GM19463 (cell line): Measurements from ENCODE around the gene FAM163B.

ENCODE experiments used
- ATAC-seq: cut with Tn5 transposase; IDR thresholded peaks from one replicate; pipeline ENCODE4 v1.9.1; 2021; ENCODE audit warnings: mild to moderate bottlenecking, moderate library complexity; ENCODE audit not compliant: unreplicated experiment

FAM163B gene

DNA sequence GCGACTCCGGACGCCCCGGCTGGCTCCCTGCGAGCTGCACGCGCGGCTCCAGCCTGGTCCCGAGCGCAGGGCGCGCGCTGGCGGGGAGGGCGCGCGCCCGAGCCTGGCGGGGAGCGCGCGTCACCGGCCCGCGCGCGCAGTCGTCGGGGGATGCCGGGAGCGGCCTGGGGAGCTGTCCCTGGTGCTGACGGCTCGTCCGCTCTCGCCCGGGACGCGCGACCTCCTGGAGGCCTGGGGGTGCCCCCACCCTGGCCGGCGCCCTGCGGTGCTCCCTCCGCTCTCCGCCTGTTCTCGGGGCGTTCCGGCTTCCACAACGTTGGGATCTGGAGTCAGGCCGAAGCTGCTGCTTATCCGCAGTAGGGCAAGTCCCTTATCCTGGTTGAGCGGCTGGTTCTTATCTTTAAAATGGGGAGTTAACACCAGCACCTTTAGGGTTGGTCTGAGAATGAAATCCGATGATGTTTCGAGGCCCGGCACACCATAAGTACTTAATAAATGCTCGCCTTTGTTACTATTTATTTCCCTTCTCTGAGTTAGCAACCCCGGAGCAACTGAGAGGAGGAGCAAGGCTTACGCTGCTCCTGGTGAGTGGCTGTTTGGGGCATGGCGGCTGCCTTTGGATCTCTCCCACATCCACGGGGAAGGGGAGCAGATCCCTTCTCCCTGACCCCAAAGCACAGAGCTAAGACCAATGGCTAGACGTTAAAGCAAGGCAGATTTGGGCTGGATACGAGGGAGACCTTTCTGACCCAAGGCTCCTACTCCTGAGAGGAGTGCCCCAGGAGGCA lies at the start of gene FAM163B:
TSS of gene FAM163B (minus strand) at position 79 of the 788 bp plus-strand sequence. CDS start 29,166 bp downstream, outside the sequence.
- ATAC-seq: no peak

- ATAC-seq: no peak
These were observed 48.0 kb upstream of the FAM163B start for GRCh38 chr9:133657120-133657661.

GRCh38 chr9:133656211-133657119 lies 47.3 kb upstream of the FAM163B start:
- no peak for ATAC-seq

DNA sequence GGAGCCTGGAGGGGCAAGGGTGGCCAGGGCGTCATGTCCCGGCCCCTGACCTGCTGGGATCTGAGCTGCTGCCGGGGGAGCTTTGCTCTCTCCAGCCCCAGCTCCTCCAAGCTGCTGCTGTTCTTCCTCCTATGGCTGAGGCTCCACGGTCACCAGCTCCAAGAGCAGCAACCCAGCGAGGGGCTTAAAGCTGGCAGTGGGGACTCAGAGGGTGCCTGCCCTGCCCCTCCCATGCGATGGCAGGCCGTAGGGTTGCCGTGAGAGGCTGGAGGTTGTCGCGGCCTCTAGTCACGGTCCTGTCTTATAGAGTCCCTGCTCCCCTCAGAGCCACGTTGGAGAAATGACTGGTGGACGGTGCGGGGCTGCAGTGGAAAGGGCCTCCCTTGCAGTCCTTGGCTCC lies 46.5 kb upstream of the FAM163B start:
- ATAC-seq: no peak

- ATAC-seq: no peak
These were observed 45.8 kb upstream of the FAM163B start for GRCh38 chr9:133654736-133655657.

DNA sequence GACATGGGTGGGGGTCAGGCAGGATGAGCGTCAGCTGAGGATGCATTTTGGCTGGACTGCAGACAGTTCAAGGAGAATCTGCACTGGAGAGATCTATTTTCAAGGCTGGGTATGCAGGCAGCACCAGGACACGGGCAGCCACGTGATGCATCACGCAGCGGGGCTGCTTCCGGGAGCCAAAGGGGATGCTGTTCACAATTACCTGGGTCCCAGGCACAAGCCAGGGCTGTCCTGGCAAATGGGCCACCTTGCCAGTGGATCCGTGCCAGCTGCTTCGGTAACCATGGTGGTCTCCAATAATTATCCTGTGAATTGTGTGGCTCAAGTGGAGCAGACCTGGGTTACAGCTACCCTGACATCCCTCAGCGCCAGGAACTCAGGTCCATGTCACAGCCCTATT lies 44.4 kb upstream of the FAM163B start:
- no peak for ATAC-seq

DNA sequence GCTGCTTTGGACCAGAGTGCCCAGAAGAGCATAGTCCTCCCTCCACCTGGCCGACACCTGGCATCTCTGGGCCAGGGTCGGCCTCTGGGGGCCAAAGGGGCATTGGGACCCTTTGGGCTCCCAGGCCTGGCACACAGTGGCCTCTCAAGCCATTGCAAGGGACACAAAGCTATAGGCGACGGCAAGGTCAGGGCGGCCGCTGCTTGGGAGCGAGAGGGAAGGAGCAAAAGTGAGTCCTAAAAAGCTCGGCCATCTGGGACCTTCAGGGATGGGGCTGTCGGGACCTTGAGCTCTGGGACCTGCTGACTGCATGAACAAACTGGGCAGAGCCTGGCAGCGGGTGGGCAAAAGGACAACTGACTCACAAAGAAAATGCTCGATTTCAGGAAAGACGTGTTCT lies 40.8 kb upstream of the FAM163B start:
- ATAC-seq: no peak

DNA sequence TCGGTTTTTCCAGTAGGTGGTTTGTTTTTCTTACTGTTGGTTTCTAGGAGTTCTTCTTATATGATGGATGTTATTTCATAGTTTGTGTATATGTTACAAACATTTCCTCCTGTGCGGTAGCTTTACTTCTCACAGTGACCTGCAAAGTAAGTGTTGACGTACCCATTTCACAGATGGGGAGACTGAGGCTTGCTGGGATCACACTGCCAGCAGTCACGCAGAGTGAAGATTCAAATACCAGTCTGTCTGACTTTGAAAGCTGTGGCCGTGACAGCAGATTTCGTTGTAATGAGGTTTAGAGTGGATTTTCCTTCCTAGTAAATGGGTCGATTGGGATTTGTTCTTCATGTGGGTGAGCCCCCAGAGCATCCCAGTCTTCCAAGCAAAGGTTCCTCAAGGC lies 40.0 kb upstream of the FAM163B start:
- ATAC-seq: no peak

DNA sequence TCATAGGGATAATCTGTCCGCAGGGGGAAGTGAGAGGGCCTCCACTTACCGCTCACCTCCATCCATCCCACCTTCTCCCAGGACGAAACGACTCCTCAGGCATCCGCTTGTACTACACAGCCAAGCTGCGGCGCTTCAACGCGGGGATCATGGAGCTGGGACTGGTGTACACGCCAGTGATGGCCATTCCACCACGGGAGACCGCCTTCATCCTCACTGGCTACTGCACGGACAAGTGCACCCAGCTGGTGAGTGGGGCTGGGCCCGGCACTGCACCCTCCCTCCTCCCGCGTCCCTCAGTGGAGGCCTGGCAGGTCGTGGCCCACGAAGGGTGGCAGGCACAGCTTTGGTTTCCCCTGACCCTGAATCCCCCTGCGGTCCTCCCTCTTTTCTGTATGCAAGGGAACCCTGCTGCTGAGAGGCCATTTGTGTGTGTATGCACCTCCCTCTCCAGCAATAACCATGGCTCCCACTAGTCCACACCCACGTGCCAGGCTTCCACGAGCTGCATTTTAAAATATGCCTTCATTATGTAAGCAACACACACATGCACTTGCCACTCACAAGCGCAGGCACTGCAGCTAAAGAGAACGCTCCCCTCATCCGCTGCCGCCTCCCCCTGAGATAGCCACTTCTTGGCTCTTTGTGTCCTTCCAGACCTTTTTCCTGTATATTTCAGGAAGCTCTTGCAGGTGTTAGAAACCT lies 38.7 kb upstream of the FAM163B start:
- no peak for ATAC-seq

DNA sequence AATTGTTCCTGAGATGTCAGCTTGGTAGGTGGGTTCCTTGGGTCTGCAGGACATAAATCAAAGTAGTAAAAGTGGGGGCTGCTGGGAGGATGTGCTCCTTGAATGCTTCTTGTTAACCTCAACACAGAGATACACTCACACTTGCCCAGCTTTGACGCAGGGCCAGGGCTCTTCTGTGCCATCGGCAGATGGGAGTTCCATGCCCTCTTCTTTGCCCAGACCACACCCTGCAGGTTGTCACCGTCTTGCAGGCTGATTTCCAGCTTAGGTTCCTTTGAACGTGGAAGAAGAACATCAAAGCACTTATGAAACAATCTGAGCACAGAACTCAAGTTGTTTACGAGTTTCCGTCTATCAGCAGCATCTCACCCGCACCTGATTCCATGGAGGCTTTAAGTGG lies 38.0 kb upstream of the FAM163B start:
- no peak for ATAC-seq

- no peak for ATAC-seq
These were observed 36.0 kb upstream of the FAM163B start for GRCh38 chr9:133645021-133645765.

GRCh38 chr9:133643978-133644760 lies 35.0 kb upstream of the FAM163B start:
- ATAC-seq: no peak

DNA sequence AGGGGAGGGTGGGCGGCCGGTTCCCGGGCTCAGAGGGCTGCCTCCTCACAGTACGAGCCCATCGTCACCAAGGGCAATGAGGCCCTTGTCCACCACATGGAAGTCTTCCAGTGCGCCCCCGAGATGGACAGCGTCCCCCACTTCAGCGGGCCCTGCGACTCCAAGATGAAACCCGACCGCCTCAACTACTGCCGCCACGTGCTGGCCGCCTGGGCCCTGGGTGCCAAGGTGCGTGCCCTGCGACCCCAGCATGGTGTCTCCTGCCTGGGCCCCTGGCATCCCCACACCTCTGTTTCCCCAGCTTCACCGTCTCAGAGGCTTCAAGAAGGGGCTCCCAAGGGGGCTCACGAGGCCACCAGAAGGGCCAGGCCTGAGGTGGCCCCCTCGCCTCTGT lies 34.2 kb upstream of the FAM163B start:
- ATAC-seq: no peak

GRCh38 chr9:133642708-133643361 lies 33.6 kb upstream of the FAM163B start:
- no peak for ATAC-seq

DNA sequence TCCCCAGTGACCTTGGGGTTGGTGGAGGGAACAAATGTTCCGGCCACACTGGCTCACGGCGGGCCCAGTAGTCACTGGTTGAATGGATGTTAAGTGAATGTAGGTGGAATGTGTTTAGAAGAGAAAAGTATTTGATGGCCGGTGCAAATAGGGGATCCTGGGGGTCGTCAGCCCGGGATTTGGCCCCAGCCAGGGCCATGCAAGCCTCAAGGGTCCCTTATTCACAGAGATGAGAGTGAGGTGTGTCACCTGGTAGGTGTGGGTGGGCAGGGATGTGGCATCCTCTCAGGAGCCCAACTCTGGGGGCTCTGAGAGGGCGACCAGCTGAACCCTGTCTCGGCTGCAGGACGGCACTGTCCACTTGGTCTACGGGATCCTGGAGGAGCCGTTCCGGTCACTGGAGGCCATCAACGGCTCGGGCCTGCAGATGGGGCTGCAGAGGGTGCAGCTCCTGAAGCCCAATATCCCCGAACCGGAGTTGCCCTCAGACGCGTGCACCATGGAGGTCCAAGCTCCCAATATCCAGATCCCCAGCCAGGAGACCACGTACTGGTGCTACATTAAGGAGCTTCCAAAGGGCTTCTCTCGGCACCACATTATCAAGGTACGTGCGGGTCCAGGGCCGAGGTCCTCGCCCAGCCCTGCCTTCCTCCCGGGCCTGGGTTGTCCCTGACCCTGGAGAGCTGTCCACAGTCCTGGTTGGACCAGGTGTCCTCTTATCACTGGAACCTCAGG lies 32.8 kb upstream of the FAM163B start:
- no peak for ATAC-seq

DNA sequence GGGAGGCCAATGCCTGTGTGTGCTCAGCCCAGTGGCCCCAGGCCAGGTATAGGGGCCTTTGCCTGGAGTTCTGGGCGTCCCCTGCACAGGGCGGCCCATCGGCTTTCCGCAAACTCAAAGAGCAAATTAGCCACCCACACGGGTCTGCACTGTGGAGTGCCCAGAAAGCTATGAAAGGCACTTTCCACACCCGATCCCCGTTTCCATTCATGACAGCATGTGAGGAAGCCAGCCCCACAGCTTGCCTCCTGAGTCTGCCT lies 32.1 kb upstream of the FAM163B start:
- ATAC-seq: no peak

- no peak for ATAC-seq
These were observed 31.6 kb upstream of the FAM163B start for GRCh38 chr9:133640580-133641395.
